GM18519 (cell line): Measurements from ENCODE around the gene PTPN11.
"Not testable (repeated sequence)": the region's sequence is repeated elsewhere in the genome, so short reads cannot be mapped to it uniquely, and the experiment has no call there.

ENCODE experiments used
- ATAC-seq: cut with Tn5 transposase; IDR thresholded peaks from one replicate; pipeline ENCODE4 v1.9.1; 2021; ENCODE audit warnings: mild to moderate bottlenecking, moderate library complexity; ENCODE audit not compliant: unreplicated experiment, low FRiP score

Gene PTPN11

DNA sequence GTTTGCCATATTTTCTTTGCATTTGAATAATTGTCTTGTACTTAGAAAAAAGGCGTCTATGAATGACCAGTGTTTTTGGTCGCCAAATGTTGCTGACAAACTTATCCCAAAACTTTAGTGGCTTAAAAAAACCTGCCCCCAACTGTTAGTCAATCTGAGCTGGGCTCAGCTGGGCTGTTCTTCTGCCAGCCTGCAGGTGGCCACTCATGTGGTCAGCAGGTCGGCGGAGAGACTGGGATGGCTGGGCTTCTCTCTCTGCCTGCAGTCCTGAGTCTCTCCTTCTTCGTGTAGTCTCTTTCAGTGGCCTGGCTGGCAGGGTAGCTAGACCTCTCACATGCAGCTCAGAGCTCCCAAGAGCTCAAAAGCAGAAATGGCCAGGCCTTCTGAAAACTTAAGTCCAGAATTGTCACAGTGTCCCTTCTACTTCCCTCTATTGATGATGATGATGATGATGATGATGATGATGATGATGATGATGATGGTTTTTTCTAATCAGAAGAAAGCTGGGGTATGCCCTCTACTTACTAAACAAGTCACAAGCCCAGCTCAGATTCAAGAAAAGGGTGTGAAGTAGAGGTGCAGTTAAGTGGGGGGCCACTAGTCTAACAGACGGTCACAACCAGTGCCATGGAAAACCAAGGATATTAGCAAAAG, 87.9 kb downstream of the PTPN11 start:
- no peak for ATAC-seq

DNA sequence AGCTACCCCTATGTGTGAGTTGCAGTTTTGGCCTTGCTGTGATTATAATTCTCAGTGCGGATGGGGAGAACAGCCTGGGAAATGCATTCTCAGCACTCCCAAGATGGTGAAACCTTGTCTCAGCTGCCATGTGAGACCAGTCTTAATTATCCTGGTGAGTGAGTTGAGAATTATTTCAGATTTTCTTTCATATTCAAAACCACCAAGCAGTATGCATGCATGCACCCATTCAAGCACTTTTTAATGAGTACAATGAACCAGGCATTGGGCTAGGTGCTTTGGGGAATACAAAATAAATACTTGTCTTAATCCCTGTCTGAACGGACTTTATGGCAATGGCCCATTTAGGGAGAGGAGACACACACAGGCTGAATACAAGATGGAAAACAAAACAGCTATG, 94.7 kb downstream of the PTPN11 start:
- ATAC-seq = no peak

DNA sequence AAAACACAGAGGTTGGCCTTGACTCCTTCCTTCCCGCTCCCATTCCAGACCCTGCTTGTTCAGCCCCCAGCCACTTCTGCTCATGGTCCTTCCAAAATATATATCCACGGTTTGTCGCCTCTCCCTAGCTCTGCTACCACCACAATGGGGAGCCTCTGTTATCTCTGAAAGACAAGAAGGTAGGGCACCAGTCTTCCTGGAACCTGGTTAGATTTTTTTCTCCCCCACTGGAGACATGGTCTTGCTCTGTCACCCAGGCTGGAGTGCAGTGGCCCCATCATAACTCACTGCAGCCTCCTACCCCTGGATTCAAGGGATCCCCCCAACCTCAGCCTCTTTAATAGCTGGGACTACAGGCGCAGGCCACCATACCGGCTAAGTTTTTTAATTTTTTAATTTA, 95.7 kb downstream of the PTPN11 start:
- ATAC-seq = no peak

DNA sequence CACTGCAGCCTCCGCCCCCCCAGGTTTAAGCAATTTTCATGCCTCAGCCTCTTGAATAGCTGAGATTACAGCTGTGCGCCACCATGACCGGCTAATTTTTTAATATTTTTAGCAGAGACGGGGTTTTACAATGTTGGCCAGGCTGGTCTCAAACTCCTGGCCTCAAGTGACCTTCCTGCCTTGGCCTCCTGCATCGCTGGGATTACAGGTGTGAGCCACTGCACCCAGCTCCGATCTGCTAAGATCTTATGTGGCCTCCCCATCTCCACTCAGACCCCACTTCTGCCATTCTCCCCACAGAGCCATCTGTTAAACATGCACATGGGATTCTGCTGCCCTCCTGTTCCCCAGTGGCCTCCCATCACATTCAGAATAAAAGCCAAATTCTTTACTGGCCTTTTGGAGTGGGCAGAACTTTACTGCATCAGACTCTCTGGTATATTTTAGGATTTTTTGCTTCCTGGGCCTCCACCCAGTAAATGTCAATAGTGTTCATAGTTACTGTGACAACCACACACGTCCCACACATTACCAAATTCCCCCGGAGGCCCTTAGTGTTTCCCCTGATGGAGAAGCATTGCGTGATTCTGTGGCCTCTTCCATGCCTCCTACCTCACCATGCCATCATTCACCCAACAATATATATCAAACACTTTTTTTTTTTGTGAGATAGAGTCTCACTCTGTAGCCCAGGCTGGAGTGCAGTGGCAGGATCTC, 96.3 kb downstream of the PTPN11 start:
- ATAC-seq = no peak

DNA sequence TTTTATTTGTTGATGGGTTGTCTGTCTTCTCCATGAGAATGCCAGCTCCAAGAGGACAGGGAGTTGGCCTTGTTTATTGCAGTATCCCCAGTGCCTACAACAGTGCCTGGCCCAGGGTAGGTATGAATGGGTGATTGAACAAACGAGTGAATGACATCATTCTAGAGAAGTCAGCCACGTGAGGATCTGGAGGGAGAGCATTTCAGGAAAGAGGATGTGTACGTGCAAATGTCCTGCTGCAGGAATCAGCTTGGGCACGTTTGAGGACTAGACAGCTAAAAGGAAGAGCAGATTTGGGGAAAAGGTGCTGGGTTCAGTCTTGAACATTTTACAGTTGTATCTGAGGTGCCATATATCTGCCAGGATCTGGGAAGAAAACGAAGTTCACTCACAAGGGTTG, 97.1 kb downstream of the PTPN11 start:
- ATAC-seq = no peak

DNA sequence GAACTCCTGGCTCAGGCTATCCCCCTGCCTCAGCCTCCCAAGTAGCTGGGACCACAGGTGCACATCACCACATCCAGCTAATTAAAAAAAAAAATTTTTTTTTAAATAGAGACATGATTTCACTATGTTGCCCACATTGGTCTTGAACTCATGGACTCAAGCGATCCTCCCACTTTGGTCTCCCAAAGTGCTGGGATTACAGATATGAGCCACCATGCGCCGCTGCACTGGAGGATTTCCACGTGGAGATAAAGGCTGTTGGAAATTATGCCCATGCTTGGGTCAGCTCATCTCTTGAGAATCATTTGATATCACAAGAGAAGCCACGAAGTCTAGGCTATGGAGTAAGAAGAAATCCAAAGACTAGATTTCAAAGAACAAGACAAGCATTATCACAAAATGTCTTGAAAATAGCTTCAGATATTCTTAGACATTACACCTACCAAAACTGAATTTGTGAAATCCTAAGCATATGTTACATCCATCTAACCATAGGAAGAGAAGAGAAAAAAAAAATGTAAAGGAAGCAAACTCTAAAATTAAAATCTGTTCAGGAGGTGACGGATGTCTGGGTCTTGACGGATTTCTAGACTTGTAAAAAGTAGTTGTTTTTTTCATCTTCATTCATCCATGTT, 99.1 kb downstream of the PTPN11 start:
- no peak for ATAC-seq

DNA sequence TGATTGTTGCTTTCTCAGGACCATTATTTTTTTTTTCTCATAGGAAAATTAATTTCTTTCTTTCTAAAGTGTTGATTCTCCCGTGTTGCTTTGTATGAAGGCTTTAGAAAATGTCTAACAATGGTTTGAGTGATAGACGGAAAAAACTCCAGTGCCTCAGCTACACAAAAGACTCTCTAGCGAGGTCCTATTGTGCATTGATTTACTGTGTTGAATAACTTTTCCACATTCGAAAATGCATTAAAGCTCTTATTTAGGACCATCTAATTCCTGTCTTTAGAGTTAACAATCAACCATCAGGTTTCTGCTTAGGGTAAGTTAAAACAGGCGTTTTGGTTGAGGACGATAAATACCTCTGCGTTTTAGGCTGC, 99.6 kb downstream of the PTPN11 start:
- ATAC-seq = no peak

DNA sequence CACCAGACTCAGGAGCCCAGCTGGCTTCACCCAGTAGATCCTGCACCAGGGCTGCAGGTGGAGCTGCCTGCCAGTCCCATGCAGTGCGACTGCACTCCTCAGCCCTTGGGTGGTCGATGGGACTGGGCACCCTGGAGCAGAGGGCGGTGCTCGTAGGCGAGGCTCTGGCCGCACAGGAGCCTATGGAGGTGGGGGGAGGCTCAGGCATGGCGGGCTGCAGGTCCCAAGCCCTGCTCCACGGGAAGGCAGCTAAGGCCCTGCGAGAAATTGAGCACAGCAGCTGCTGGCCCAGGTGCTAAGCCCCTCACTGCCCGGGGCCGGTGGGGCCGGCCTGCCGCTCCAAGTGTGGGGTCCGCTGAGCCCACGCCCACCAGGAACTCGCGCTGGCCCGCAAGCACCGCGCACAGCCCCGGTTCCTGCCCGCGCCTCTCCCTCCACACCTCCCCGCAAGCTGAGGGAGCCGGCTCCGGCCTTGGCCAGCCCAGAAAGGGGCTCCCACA, 101.1 kb downstream of the PTPN11 start:
- ATAC-seq = not testable (repeated sequence)

DNA sequence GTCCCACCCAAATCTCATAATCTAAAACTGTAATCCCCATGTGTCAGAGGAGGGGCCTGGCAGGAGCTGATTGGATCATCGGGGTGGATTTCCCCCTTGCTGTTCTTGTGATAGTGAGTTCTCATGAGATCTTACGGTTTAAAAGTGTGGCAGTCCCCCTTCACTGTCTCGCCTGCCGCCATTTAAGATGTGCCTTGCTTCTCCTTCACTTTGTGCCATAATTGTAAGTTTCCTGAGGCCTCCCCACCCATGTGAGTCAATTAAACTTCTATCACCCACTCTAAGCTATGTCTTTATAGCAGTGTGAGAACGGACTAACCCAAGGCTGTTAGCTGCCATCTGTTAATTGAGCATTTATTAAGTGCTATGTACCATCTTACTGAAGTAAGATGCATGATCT, 105.1 kb downstream of the PTPN11 start:
- ATAC-seq = no peak

DNA sequence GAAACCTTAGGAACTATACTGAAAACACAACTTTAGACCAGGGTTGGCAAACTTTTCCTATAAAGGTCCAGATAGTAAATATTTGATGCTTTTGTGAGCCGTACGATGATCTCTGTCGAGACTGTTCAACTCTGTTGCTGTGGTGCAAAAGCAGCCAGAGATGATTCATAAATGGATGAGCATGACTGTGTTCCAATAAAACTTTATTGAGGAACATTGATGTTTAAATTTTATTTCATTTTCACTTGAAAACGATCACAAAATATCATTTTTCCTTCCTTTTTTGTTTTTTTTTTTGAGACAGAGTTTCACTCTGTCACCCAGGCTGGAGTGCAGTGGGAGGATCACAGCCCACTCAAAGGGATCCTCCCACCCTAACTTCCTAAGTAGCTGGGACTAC, 105.5 kb downstream of the PTPN11 start:
- no peak for ATAC-seq

DNA sequence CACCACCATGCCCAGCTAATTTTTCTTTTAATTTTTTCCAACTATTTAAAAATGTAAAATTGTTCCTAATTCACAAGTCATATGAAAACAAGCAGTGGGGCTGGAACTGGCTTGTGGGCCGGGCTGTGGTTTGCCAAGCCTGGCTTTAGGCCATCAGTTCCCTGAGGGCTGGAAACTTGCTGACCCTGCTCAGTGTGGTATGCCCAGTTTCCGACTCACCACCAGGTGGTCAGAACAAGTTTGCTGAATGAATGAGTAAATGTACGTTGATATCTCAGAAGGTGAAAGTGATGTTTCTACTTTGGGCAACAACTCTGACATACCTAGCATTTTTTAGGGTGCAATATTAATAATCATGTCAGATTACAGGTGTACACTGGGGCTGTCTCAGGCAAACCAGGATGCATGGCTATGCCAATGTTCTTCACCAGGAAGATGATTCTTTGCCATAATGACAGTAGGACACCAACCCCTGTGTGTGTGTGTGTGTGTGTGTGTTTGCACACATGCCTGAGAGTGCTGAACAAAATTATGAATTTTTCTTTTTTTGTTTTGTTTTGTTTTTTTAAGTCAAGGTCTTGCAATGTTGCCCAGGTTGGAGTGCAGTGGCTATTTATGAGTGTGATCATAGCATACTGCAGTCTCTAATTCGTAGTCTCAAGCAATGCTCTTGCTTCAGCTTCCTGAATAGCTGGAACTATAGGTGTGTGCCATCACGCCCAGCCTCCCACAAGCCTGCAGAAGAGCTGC, 106.1 kb downstream of the PTPN11 start:
- no peak for ATAC-seq

DNA sequence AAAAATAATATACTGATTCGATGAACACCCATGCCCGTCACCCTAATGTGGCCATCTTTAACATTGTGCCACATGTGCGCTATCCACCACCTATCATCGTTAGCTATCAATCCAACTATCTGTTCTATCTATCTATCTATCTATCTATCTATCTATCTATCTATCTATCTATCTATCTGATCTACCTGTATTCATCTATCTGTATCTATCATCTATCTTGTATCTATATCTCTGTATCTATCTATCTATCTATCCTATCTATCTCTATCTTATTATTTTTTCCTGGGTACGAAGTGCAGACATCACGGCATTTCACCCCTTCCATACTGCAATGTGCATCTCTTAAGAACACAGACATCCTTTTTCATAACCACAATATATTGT, 106.7 kb downstream of the PTPN11 start:
- no peak for ATAC-seq

DNA sequence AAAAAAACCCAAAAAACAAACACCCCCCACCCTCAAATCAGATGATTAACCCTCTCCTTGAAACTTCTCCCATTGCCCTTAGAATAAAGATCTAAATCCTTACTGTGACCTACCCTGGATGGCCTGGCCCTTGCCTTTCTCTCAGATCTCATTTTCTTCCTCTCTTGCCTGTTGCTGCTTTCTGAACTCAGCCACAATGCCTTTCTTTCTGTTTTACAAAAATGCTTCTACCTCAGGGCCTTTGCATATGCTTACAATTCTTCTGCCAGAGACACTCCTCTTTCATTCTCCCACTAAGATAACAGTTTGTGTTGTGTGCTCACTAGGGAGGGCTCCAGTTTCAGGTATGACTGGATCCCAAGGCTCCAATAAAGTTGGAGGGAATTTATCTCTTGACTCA, 108.3 kb downstream of the PTPN11 start:
- ATAC-seq = no peak

DNA sequence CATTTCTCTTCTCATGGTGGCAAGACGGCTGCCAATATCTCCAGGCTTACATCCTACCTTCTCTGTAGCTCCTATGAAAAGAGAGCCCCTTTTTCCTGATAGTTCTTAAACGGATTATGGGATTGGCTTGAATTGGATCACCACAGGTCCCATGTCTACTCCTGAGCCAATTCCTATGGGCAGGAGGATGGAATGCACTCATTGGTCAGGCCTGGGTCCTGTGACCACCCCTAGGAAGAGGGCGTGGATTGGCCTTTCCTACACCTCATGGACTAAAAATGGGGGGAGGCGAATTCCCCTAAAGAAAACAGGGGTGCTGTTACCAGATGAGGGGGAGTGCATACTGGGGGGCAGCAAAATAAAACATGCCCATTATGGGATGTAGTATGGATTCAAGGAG, 108.8 kb downstream of the PTPN11 start:
- ATAC-seq = no peak

DNA sequence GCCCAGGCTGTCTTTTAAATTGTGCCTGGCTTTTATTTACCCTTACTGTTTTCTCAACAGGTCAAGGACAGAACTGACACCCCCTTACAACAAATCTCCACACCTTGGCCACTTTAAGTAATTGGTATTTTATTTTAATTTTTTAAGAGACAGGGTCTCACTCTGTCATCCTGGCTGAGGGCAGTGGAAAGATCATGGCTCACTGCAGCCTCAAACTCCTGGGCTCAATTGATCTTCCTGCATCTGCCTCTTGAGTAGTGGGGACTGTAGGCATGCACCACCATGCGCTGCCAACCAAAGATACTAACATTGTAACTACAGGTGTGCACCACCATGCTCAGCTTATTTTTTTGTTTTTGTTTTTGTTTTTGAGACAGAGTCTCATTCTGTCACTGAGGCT, 109.8 kb downstream of the PTPN11 start:
- ATAC-seq = no peak

DNA sequence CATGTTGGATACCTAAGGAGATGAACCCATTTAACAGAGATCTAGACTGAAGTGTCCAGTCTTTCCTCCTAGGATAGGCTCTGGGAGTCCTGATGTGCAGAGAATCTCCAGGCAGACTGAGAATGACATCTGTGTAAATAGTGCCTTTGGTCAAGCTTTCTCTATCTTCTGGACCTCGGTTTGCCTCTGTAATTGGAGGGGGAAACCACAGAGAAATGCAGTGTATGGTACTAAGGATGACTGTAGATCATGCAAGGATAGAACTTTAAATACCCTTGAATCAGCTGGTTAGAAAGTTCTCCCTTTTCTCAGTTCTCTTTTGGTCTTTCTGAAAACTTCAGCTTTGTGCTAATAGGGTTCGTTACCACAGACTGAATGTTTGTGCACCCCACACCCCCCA, 112.2 kb downstream of the PTPN11 start:
- ATAC-seq = no peak

DNA sequence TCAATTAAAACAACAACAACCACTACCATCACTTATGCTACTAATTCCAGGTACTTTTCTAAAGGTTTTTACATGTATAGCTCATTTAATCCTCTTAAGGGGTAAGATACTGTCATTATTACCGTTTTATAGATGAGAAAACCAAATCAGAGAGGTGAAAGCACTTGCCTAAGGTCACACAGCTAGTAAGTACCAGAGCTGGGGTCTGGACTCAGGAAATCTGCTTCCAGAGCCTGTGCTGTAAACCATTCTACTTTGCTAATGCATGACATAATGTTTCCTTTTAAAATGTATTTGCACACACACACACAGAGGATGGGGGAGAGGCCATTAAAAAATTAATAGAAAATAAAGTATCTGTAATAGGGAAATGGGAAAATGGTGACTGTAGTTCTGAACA, 113.4 kb downstream of the PTPN11 start:
- ATAC-seq = no peak

DNA sequence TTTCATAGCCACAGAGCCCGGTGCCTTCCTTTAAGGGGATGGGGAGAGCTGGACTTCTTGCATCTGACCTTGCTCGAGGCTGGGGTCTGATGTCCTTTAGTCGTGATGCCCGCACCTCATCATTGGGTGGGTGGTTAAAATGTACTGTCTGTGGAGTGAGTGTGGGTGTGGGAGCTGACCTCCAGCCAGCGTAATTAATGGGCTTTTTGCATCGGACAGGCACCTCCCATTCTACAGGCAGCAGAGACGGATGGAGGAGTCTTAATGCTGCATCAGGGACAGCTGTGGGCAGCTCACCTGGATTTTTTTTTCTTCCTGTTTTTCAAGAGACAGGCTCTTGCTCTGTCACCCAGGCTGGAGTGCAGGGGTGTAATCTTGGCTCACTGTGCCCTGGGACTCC, 114.8 kb downstream of the PTPN11 start:
- no peak for ATAC-seq

DNA sequence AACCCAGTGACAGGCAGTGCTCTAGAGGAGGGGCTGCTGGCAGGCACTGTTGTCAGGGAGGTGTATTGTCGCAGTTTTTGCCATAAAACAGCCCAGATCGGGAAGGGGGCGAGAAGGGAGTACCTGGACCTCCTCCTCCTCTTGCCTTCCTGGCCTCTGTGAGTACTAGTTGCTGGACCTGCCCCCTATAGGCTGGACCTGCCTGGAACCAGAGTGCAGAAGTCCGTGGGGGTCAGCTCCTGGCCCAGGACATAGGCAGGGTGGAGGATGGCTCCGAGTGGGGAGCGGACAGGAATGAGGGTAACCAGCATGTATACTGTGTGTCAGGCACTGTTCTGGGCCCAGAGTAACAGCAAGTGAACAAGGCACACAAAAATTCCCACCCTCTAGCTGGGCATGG, 116.3 kb downstream of the PTPN11 start:
- ATAC-seq = no peak

DNA sequence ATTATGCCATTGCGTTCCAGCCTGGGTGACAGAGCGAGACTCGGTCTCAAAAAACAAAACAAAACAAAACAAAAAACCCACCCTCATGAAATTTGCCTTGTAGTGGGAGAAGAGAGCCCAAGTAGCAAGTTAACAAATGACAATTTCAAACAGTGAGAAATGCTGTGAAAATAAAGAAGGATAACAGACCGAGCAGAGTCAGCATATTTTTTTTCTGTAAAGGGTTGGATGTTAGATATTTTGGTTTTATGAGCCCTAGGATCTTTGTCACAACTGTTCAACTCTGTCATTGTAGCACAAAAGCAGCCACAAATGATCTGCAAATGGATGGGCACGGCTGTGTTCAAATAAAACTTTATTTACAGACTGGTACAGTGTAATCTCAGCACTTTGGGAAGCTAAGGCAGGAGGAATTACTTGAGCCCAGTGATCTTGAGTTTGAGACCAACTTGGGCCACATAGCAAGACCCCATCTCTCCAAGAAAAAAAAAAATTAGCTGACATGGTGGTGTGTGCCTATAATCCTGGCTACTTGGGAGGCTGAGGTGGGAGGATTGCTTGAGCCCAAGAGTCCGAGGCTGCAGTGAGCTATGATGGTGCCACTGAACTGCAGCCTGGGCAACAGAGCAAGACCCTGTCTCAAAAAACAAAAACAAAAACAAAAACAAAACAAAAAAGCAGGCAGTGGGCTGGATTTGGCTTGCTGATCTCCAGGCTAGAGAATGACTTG, 117.1 kb downstream of the PTPN11 start:
- ATAC-seq = no peak

DNA sequence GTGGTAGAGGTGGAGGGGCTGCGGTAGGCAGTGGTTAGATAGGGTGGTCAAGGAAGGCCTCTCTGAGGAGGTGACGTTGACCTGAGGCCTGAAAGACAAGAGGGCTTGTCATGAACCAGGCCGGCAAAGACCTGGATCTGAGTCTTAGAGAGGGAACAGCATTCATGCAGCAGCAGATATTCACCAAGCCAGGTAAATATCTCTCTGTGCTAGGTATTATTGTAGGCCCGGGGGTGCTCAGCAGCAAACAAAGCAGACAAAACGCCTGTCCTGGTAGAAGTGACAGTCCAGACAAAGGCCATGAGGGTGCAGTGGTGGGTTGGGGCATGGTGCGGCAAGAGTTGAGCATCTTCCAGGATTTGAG, 117.6 kb downstream of the PTPN11 start:
- no peak for ATAC-seq
